GM21447 (cell line): ENCODE results near the gene NACC2.
"Not testable (repeated sequence)": the region's sequence is repeated elsewhere in the genome, so short reads cannot be mapped to it uniquely, and the experiment has no call there.

Experiments used
- ATAC-seq: cut with Tn5 transposase; IDR thresholded peaks from one replicate; pipeline ENCODE4 v1.9.1; 2021; ENCODE audit not compliant: unreplicated experiment

NACC2 gene

DNA sequence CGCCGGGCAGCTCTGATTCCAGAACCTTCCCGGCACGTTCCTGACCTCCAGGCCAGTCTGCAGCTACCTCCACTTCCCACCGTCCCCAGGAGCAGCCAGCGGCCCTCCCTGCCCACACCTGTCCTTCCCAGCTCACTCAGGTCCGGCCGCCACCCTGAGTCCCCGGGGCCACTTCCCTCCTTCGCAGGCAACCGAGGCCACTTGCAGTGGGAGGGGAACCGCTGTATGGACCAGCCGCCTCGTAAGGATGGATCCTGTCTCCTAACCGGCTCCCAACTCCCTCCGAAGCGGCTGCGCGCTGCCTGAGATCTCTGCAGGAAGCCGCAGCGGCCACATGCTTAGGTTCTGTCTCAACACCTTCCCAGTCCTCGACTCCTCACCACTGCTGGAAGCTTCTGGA lies 16.1 kb upstream of the NACC2 start:
- ATAC-seq = no peak

DNA sequence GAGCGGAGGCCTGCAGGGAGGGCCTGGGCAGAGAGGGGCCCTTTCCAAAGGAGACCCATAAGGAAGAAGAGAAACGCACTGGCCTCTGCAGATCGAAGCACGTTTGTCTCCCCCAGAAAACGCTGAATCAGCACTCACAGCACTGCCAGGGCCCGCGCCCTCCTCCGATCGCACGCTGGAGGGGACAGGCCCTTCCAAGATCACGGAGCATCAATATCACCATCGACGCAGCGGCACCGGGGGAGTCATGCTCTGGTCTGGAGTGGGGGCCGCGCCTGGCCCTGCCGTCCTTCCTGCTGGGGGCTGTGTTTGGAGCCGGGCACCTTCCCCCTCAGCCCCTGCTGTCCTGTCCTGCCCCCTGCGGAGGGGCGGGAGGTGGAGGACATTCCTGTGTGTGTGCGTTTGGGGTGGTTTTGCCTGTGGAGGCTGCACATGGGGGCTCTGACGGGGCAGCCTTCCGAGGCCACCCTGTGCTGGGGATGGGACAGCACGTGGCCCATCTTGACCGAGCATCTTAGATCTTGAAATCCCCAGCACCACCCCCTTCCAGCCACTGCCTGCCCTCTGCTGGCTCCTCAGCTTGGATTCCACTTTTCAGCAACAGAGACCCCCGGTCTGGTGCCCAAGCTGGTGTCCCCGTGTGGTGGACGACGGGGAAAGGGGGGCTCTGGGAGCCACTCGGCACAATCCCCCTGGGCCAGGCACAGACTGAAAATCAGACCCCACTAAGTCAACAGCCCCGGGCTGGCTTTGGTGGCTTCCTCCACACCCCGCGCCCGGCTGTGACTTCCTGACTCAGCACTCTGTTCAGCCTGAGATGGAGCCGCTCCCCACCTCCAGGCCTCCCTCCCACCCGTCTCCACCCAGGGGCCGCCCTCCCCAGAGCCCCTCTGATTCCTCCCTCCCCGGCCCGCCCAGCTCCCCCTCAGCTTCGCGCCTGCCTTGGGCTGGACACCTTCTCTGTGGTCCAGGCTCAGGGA lies 15.3 kb upstream of the NACC2 start:
- no peak for ATAC-seq

GRCh38 chr9:136109351-136110081 lies 14.4 kb upstream of the NACC2 start:
- ATAC-seq = peak; percentile 54

DNA sequence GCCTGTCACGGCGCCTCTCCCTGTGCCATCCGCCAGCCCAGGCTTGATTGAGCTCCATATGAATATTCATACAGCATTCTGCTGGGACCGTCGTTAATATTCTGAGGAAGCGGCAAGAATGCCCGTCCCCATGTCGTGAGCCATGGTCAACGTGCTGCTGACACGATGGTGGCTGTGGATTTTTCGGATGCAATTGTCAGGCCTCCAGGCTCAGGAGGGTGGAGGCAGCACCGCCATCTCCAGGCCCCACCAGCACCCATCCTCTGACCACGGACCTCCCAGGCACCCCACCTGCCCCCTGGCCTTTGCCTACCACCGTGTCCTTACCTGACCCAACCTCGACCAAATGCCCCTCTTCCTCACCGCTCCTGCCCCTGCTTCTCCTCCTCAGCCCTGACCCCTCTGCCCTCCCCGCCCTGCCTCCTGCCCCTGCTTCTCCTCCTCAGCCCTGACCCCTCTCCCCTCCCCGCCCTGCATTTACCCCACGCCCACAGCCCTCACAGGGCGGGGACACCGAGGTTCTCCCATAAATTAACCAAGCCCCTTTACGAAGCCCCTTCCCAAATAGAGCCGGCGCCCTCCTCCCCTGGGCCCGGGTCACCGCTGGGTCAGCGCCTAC lies 13.7 kb upstream of the NACC2 start:
- no peak for ATAC-seq

DNA sequence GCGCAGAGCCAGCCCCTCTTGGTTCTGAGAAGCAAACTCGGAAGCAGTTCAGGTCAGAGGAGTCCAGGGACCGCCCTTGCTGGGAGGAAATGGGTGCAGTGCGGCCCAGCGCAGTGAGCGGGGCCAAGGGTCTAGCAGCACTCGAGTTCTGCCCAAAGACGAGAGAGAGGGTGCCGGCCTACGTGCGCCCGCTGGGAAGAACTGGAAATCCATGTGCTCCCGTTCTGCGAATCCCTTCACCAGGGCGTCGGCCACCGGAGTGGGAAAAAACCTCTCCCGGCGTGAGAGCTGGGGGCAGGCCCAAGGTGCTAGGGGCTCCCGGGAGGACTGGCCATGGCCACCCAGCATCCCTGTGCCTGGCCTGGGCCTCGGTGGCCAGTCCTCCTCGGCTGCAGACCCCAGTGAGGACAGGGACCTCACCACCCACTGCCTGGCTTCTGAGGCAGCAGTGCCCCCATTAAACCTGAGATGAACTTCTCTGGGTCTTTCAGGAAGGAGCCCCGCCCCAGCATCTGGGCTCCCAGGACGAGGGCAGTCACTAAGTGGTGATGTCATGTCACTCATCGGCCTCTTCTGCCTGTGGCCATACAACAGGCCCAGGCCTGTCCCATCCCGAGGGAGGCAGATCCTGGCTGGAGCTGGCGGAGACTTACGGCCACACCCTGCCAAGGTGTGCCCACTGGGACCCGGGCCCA lies 13.0 kb upstream of the NACC2 start:
- ATAC-seq = no peak

DNA sequence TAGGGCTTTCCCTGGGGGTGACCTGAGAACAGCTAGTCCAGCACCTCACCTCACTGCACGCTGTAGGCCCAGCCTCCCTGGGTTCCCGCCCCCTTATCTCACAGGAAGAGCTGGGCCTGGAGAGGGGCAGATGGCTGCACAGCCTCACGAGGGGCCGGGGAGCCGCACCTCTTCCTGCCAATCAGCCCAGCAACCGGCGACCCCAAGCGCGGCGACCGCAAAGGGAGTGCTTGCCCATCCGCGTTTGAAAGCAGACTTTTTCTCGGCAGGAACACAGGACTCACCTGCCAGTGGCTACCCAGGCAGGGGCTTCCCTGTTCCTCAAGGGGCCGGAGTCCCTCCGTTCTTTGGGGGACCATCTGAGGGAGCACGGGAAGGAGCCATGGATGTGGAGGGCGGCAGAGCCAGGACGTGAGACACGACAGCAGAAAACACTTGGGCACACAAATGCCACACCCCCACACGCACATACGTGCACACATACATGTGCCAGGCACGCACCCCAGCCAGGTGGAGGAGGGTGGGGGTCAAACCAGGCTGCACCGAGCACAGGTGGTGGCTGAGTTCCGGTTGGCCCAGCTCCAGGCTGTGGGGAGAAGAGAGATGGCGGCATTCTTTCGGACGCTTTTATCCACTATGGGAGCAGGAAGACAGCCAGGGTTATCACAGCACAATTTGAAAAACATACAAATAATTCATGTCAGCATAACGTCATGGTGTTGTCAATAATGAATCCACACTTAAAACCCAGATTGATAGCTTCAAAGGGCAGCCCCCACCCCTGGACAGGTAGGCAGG lies 12.3 kb upstream of the NACC2 start:
- no peak for ATAC-seq

DNA sequence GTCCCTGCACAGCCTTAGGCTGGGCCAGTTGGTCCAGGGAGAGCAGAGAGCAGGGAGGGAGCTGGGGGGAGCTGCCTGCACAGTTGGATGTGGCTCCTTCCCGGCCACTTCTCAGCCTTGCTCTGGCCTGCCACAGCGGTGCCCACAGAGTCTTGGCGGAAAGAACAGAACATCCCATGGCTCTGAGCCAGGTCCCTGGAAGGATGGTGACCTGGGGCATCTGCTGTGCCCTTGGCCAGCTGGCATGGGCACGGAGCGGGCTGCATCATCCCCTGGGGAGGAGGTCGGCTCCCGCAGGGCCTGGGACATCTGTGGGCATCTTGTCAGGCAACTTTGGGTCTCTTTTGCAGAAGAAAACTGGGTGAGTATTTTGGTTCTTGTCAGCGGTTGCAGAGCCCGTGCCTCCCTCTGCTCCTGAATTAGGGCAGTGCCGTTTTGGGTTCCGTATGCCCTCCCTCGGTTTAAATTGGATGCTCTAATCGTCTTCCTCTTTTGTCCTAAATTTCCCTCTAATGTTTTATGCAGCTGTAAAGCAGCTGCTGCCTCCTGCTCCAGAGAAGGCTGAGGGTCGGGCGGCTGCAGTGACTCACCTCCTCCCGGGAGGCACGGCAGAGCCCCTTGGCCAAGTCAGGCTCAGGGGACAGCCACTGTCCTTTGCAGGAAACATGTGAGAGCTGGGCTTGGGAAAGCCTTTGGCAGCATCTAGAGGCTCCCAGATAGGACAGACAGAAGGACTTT lies 10.5 kb upstream of the NACC2 start:
- no peak for ATAC-seq

- ATAC-seq = no peak
Measured at GRCh38 chr9:136104916-136105315, 9.8 kb upstream of the NACC2 start.

DNA sequence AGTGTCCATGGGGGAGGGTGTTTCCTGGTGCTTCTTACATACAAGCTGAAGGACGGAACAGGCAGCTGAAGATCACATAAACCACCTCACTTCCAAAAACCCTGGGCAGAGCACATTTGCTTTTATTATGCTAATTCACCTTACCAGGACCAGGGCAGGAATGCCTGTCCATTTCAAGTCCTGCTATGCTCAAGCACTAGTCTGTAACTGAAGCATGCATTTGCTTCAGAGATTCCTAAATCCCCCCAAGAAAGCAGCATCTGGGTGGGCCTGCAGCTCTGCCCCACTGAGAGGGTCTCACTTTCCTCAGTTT lies 9.4 kb upstream of the NACC2 start:
- no peak for ATAC-seq

DNA sequence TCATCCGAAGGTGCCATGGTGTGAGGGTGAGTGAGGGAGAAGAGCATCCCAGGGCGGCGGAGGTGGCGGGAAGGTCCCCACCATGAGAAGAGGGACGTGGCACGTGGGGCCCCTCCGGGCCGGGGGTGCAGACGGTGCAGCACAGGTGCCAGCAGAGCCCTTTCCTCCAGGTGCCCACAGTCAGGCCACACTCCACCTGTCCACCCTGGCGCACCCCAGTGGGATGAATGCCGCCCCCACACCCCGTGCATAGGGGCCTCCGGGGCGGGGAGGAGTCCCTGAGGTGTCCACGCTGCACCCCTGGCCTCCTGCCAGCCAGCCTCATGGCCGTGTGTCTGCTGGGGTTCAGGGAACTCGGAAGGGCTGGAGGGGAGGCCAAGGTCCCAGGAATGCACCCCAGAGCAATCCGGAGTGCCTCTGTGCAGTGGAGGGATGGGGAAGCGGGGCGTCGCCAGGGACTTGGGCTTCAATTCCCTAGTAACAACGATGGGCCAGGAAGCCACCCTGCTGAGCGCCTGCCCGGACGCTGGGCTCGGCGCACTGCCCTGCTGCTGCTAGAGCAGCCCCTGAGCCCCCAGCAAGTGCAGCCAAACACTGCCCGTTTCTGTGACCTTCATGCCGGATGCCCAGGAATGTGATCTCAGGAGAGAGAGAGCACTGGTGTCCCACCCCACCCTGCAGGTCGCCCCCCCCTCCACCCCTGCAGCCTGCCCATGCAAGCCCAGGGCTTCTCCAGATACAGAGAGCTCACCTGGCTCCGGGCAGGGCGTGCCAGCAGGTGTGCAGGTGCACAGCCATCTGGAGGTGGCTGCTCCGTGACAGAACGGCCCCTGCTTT lies 8.8 kb upstream of the NACC2 start:
- ATAC-seq = no peak

- not testable (repeated sequence) for ATAC-seq
Measured at GRCh38 chr9:136101615-136102074, 6.6 kb upstream of the NACC2 start.

DNA sequence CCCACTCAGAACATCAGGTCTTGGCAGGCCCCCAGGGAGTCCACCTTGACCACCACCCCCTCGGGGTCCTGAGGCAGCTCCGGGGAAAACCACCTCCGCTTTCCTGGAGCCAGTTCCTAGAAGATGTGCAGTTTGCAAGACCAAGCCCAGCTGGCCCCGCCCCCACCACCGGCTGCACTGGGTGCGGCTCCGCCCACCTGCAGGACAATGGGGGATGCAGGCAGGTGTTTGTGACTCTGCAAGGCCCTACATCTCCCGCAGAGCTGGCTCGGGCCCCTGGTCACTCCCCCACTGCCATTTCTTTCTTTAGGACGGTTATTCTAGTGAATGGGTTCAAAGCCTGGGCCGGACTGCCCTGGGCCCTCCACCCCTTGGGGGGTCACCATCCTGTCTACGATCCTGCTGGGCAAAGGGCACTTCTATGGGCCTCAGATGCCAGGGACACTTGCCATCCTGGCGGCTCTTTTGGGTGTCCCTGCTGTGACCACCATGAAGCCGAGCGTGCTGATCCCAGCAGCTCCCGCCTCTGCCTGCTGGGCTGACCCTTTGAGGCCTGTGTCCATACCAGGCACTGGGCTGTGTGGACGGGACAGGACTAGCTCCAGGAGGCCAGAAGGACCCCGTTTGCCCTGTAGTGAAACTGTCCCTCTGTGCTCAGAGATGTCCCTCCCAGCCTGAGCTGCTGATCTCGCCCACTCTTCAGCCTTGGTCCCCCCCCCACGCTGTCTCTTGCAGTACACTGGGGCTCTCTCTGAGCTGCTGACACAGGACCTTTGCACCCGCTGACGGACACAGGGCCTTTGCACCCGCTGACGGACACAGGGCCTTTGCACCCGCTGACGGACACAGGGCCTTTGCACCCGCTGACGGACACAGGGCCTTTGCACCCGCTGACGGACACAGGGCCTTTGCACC lies 5.9 kb upstream of the NACC2 start:
- no peak for ATAC-seq

DNA sequence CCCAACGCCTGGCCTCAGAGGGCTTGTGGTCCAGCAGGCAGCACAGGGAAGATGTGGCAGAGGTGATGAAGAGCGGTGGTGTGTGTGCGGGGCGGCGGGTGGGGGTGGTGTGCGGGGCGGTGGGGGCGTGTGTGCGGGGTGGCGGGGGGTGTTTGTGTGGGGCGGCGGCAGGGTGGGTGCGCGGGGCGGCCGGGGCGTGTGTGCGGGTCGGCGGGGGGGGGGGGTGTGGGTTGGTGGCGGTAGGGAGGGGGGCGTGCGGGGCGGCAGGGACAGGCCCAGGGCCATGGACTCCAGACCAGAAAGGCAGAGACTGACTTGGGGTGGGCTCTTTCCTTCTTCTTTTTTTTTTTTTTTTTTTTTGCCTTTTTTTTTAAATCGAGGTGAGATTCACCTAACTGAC lies 4.5 kb upstream of the NACC2 start:
- ATAC-seq = no peak

DNA sequence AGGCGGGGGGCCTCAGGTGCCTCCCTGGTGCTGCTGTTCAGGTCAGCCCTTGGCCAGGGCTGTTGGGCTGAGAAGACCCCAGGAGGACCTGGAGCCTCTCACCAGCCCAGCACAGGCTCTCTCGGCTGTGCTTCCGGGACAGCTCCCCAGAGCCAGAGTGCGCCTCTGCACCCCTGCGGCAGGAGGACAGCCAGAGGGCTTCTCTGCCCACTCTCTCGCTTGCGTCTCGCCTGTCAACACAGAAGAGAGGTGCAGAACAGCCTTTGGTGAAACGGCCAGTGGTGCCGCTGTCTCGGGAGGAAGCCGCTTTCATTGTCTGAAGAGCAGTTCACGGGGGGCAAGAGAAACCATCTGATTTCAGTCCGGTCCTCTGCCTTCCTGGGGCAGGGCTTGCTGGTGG lies 3.8 kb upstream of the NACC2 start:
- no peak for ATAC-seq

GRCh38 chr9:136098210-136098609 lies 3.1 kb upstream of the NACC2 start:
- ATAC-seq = no peak

DNA sequence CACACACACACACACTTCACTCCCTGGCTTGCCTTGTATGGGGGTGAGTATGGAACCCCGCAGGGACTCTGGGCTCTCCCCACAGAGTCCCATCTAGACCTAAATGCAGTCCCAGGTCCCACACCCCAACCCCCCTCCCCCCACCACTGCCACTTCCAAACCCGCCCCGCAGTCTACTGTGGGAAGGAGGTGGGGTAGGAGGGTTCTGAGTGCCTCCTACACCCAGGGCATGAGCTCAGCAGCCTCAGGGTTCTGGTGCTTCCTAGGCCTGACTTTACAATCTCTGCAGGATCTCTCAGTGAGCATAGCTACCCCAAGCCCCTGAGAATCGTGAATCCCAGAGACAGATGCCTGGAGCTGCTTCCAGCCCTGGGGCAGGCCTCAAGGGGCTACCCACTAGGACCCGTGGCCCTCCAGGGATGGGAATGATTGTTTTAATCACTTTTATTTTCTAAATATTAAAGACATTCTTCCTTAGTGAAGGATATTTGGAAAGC lies 1.5 kb upstream of the NACC2 start:
- ATAC-seq = no peak

DNA sequence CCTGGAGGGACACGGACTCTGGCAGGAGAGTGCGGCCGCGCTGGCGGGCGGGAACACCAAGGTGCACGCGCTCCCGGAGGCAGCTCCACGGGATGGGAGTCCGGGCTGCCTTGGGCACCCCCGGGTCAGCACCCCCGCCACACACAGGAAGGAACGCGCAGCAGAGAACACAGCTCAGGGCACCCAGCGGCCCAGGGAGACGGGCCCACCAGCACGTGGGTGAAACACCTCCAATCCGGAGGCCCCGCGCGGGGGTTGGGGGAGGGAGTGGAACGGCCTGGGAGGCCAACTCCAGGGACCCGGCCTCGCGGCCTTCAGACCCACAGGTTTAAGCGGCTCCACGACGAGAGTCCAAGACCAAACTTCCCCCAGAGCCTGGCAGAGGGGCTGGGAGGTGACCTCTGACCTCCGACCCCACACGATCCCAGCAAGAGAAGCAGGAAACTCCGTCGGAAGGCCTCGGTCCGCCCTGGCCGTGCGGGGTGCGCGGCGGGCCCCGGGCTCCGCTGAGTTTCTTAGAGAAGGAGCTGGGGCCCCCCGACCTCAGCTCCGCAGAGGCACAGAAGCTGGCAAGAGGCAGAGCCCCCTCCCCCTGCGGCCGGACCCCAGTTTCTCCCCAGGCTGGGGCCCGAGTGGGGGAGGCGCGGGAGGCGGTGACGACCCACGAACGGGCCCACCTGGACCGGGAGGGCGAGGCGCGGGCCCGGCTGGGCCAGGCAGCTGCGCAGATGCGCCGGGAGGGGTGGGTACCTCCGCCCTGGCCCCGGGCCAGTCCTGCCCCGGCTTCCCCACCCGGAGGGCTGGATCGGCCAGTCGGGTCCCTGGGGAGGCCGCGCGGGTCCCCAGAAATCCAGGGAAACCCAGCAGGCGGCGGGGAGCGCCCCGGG lies 851 bp downstream of the NACC2 start:
- ATAC-seq = no peak
